ENCODE results near the gene C11orf16. TPM values are rescaled to one million over a fixed set of nuclear protein-coding genes. Genes with fewer than 3 reads are reported as not detected.
A peak's percentile ranks its signal among the peaks of the same experiment; 100 is the strongest.
"Not testable (repeated sequence)": the region's sequence is repeated elsewhere in the genome, so short reads cannot be mapped to it uniquely, and the experiment has no call there.

C11orf16 gene
- total RNA-seq, 2 donors from 2014 or later, result not detected

GRCh38 chr11:8899119-8899753 lies 33.5 kb downstream of the C11orf16 start:
- no peaks in the 10 kb centered on the region for H3K9me3 ChIP-seq (ENCODE audit: control insufficient read depth, low read length, poor library complexity, severe bottlenecking)
- H3K27me3 Mint-ChIP-seq, result no peaks in the 10 kb centered on the region
- DNase-seq (no peak), ATAC-seq (no peak)
- H3K4me1 Mint-ChIP-seq, result no peaks in the 10 kb centered on the region
- no peak overlapping the region for H3K27ac Mint-ChIP-seq
- no peaks in the 10 kb centered on the region for H3K36me3 Mint-ChIP-seq (ENCODE audit: low read depth)
- H3K4me3 Mint-ChIP-seq, result no peak overlapping the region

DNA sequence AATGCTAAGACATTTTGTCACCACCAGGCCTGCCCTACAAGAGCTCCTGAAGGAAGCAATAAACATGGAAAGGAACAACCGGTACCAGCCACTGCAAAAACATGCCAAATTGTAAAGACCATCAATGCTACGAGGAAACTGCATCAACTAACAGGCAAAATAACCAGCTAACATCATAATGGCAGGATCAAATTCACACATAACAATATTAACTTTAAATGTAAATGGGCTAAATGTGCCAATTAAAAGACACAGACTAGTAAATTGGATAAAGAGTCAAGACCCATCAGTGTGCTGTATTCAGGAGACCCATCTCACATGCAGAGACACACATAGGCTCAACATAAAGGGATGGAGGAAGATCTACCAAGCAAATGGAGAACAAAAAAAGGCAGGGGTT lies 41.6 kb downstream of the C11orf16 start:
- H3K36me3 Mint-ChIP-seq (ENCODE audit: low read depth); H3K4me1 Mint-ChIP-seq; ATAC-seq; H3K27ac Mint-ChIP-seq; H3K9me3 ChIP-seq (ENCODE audit: control insufficient read depth, low read length, poor library complexity, severe bottlenecking); H3K27me3 Mint-ChIP-seq; H3K4me3 Mint-ChIP-seq; DNase-seq: not testable (repeated sequence)

DNA sequence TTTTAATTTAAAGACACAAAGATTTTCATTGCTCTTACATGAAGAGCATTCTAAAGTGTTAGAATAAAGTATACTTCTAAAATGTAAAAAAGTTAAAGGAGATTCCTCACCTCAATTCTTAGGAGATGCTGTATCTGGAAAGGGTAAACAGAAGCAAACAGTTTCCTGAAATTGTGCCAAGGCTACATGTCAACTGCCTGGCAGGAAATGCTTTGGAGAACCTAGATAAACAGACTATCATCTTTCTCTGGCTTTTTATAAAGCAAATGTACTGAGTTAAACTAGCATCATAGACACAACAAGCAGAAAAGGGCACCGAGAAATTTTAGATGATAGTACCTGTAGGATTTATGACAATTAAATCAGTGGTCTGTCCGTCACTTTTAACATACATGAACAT lies 46.4 kb downstream of the C11orf16 start:
- no peak overlapping the region for H3K27ac Mint-ChIP-seq
- no peak for DNase-seq
- H3K27me3 Mint-ChIP-seq, result peaks cover 32% of the 10 kb centered on the region
- H3K4me3 Mint-ChIP-seq, result no peak overlapping the region
- H3K9me3 ChIP-seq (ENCODE audit: control insufficient read depth, low read length, poor library complexity, severe bottlenecking), result no peaks in the 10 kb centered on the region
- H3K36me3 Mint-ChIP-seq (ENCODE audit: low read depth), result peaks cover 12% of the 10 kb centered on the region
- no peak for ATAC-seq
- no peaks in the 10 kb centered on the region for H3K4me1 Mint-ChIP-seq

- H3K27ac Mint-ChIP-seq; H3K36me3 Mint-ChIP-seq (ENCODE audit: low read depth); ATAC-seq; H3K9me3 ChIP-seq (ENCODE audit: control insufficient read depth, low read length, poor library complexity, severe bottlenecking); DNase-seq; H3K4me3 Mint-ChIP-seq; H3K4me1 Mint-ChIP-seq: not testable (repeated sequence)
- H3K27me3 Mint-ChIP-seq, result peaks cover 41% of the 10 kb centered on the region
These were observed 51.2 kb downstream of the C11orf16 start for GRCh38 chr11:8881585-8881984.

DNA sequence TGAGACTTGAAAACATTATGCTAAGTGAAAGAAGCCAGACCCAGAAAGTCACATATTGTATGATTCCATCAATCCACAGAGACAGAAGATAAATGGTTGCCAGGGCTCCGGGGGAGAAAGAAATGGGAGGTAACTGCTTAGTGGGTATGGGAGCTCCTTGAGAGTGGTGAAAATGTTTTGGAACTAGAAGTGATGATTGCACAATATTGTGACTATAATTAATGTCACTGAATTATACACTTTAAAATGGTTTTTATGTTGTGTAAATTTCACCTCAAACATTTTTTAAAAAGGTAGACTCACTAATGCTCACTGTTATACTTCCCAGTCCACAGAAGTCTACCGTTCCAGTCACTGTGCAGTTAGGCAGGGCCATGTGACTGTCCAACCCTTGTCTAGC lies 54.0 kb downstream of the C11orf16 start:
- DNase-seq (no peak), ATAC-seq (no peak)
- Mint-ChIP-seq H3K4me3 (no peak overlapping the region), H3K36me3 (ENCODE audit: low read depth) (peaks cover 2% of the 10 kb centered on the region), H3K27ac (no peak overlapping the region), H3K27me3 (peaks cover 37% of the 10 kb centered on the region), H3K4me1 (peaks cover 8% of the 10 kb centered on the region)
- no peaks in the 10 kb centered on the region for H3K9me3 ChIP-seq (ENCODE audit: control insufficient read depth, low read length, poor library complexity, severe bottlenecking)

GRCh38 chr11:8873741-8874405 lies 58.9 kb downstream of the C11orf16 start:
- H3K27ac Mint-ChIP-seq, result no peak overlapping the region
- DNase-seq (no peak), ATAC-seq (no peak)
- H3K9me3 ChIP-seq (ENCODE audit: control insufficient read depth, low read length, poor library complexity, severe bottlenecking), result no peaks in the 10 kb centered on the region
- H3K4me3 Mint-ChIP-seq, result no peak overlapping the region
- H3K36me3 Mint-ChIP-seq (ENCODE audit: low read depth), result peaks cover 2% of the 10 kb centered on the region
- peaks cover 9% of the 10 kb centered on the region for H3K4me1 Mint-ChIP-seq
- peaks cover 44% of the 10 kb centered on the region for H3K27me3 Mint-ChIP-seq

DNA sequence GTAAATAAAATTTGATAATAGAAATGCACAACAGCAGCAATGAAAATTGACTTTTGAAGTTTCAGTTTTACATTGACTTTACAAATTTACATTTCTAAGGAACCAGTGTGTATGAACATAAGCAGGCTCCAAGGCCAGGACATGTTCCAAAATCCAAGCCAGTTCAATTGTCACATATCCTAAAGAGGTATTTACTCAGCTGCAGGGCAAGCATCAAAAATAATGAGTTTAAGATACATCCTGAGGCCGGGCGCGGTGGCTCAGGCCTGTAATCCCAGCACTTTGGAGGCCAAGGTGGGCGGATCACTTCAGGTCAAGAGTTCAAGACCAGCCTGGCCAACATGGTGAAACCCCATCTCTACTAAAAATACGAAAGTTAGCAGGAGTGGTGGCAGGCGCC lies 60.8 kb downstream of the C11orf16 start:
- H3K4me1 Mint-ChIP-seq, result peaks cover 9% of the 10 kb centered on the region
- H3K27ac Mint-ChIP-seq, result no peak overlapping the region
- no peak for DNase-seq
- peaks cover 2% of the 10 kb centered on the region for H3K36me3 Mint-ChIP-seq (ENCODE audit: low read depth)
- peaks cover 45% of the 10 kb centered on the region for H3K27me3 Mint-ChIP-seq
- ATAC-seq, result no peak
- H3K9me3 ChIP-seq (ENCODE audit: control insufficient read depth, low read length, poor library complexity, severe bottlenecking), result no peaks in the 10 kb centered on the region
- no peak overlapping the region for H3K4me3 Mint-ChIP-seq

- DNase-seq, result no peak
- Mint-ChIP-seq H3K4me1 (peaks cover 9% of the 10 kb centered on the region), H3K27me3 (peaks cover 52% of the 10 kb centered on the region), H3K27ac (no peak overlapping the region), H3K4me3 (peak overlapping the region; percentile 75), H3K36me3 (ENCODE audit: low read depth) (peaks cover 2% of the 10 kb centered on the region)
- H3K9me3 ChIP-seq (ENCODE audit: control insufficient read depth, low read length, poor library complexity, severe bottlenecking), result no peaks in the 10 kb centered on the region
- no peak for ATAC-seq
These were observed 61.5 kb downstream of the C11orf16 start for GRCh38 chr11:8871171-8871775.

GRCh38 chr11:8870411-8871170 lies 62.2 kb downstream of the C11orf16 start:
- H3K9me3 ChIP-seq (ENCODE audit: control insufficient read depth, low read length, poor library complexity, severe bottlenecking), result no peaks in the 10 kb centered on the region
- Mint-ChIP-seq H3K36me3 (ENCODE audit: low read depth) (peaks cover 2% of the 10 kb centered on the region), H3K4me3 (peak overlapping the region; percentile 74), H3K27me3 (peaks cover 55% of the 10 kb centered on the region), H3K4me1 (peaks cover 9% of the 10 kb centered on the region), H3K27ac (no peak overlapping the region)
- DNase-seq (no peak), ATAC-seq (no peak)

Other genes with a start within 250 kb of the C11orf16 start
- gene AKIP1, start 21.8 kb downstream of the C11orf16 start, total RNA-seq, result 1 to 10 TPM; 6.8 to 8.1 TPM
- not detected for gene ASCL3, start 10.1 kb upstream of the C11orf16 start, total RNA-seq
- 10 to 100 TPM; 28.3 to 30.3 TPM for gene TMEM9B, start 31.5 kb upstream of the C11orf16 start, total RNA-seq
- gene NRIP3, start 71.1 kb upstream of the C11orf16 start, total RNA-seq, result 1 to 10 TPM; 3.8 to 4.4 TPM
- under 1 TPM in 1 of 2 donors, not detected in 1; 0.10 TPM for gene SCUBE2, start 158.7 kb upstream of the C11orf16 start, total RNA-seq